T-helper 9 cell (primary cell): ENCODE data around the gene STAT1.

Source experiments
- DNase-seq: peaks from one replicate; pipeline ENCODE4 v3.0.0-alpha.2; 2020

Gene STAT1

DNA sequence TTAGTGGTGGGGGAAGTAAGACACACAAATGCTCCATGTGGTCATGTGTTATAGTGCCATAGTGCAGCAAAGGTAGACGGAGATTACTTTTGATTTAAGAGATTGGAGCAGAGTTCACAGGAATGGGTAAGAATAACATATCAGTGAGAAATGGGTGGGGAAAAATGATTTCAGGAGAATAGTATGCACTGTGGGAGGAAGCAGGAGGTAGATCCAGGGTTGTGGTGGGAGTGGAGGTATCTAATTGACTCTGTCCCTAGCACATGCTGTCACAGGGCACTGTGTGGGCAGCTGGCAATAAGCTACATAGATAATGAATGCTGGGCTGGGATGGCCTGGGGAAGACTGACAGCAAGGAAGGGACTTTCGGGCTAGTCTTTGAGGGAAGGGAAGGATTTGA, 65.3 kb downstream of the STAT1 start:
- no peak for DNase-seq

GRCh38 chr2:190947711-190948251, 66.2 kb downstream of the STAT1 start:
- DNase-seq, result no peak

GRCh38 chr2:190947141-190947540, 66.8 kb downstream of the STAT1 start:
- DNase-seq, result no peak

GRCh38 chr2:190943706-190944105, 70.3 kb downstream of the STAT1 start:
- DNase-seq, result no peak

DNA sequence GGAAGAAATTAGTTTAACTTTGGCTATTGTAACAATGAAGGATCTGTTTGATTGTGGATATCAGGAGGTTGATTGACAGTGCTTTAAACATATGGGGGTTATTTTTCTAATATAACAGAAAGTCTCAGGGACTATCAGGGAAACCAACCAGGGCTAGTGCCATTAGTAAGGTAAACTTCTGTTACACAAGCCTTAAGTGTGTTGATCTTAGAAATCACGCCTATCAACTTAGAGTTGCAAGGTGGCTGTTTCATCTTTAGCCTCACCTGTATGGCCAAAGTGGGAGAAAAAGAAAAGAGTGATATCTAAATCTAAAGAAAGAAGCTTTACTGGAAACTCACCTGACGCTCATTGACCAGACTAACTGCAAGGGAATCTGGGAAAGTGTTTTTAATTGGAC, 71.3 kb downstream of the STAT1 start:
- no peak for DNase-seq

GRCh38 chr2:190941571-190941970, 72.4 kb downstream of the STAT1 start:
- no peak for DNase-seq

- DNase-seq, result no peak
Measured at GRCh38 chr2:190940454-190940853, 73.5 kb downstream of the STAT1 start.

DNA sequence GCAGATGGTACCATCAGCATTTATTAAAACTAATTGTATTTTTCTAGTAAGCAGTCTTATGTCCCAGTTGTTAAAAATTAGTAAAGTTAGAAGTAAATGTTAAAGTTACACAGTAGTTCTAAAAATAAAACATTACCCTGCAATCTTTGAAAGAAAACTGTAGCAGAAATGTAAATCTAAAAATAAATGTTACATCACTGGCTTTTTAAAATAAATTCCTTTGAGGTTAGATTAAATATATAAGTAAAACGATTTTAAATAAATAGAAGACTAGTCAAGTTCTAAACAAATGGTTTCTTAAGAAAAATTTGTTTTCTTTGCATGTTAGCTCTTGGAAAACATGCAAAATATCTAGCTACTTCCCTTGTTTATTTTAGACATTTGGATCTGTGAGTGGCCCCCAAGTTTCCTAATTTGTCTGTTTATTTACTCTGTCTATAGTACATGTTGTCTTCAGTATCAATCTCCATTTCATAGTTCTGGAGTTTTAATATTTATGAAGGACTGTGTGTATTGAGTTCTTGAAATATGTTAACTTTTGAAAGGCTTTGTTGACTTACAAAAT, 75.1 kb downstream of the STAT1 start:
- no peak for DNase-seq

- DNase-seq, result no peak
Measured at GRCh38 chr2:190935054-190935453, 78.9 kb downstream of the STAT1 start.

- DNase-seq, result no peak
Measured at GRCh38 chr2:190933361-190933760, 80.6 kb downstream of the STAT1 start.

DNA sequence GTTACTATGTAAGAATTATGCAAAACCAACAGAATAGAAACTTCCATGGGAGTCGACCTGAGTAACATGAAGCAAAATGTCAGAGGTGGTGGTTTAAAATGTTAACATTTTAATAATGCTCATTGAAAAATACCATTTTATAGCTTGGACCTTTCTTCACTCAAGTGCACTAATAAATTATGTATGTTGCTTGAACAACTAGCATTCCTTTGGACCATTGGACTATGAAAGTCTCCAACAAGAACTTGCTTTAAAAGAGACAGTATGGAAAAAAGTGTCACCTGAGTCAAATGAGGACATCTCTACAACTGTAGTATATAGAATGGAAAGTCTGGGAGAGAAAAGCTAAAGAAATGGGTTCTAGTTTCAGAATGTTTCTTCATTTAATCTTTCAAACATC, 81.5 kb downstream of the STAT1 start:
- DNase-seq, result no peak

- no peak for DNase-seq
Measured at GRCh38 chr2:190930411-190930810, 83.6 kb downstream of the STAT1 start.

GRCh38 chr2:190929919-190930318, 84.1 kb downstream of the STAT1 start:
- no peak for DNase-seq

DNA sequence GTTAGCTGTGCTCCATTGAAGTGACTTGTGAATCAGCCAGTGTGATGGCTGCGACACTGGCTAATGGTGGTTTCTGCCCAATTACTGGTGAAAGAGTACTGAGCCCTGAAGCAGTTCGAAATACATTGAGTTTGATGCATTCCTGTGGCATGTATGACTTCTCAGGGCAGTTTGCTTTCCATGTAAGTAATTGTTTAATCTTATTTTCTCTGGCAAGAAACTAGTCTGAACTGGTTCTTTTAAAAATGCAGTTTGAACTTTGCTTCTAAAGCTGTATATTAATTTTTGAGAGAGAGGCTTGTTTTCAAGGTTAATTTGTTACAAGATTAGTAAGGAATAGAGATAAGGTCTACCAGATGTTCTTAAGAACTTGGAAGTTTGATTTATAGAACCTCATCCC, 86.7 kb downstream of the STAT1 start:
- DNase-seq, result no peak

DNA sequence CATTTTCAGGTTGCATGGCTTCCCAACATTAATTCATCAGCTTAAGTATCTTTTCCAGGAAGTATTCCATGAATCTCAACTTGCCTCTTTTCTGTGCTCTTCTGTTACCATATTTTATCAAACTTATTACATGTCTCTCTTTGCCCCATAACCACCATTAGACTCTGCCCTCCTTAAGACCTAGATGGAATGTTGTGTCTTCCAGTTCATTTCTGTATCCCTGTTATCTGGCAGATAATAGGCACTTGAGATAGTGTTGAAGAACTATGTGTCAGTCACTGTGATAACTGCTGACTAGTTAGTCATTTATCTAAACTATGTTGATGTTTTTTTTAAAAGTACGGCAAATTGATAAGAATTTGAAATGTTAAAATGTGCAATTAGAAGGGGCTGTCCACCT, 91.6 kb downstream of the STAT1 start:
- no peak for DNase-seq

DNA sequence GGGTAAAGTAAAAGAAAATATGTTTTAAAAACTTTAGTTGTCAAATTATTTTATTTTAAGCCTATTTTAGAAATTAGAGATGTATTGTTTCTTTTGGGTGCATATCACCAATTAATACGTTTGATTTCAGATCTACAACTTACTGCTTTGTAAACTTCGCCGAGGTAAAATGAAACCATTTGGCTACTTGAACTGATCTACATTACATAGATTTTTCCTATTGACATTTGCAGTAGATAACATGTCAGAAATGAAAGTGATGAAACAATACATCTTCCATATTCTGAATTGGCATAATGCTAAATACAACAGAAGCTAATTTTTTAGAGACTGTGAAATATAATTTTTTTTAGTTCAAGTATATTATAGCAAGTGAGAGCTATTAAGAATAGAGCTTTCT, 93.9 kb downstream of the STAT1 start:
- DNase-seq, result no peak
